Right cardiac atrium (tissue), 5 donors: Measurements from ENCODE around the gene TRPC3. TPM values are rescaled to one million over a fixed set of nuclear protein-coding genes. Genes with fewer than 3 reads are reported as not detected.

Experiments
- ATAC-seq, 2 donors: fragments of 200-7000 bp; cut with Tn5 transposase; one replicate each; pipeline versions ENCODE4 v1.8.0 to v1.9.1; 2020; ENCODE audit warnings: moderate library complexity in 2 of 2, mild to moderate bottlenecking in 1 of 2
- DNase-seq, 3 donors: peaks; one replicate each; pipeline ENCODE4 v3.0.0-alpha.2; 2020
- H3K27ac ChIP-seq: one replicate; pipeline ENCODE4 v1.5.1; 2013; ENCODE audit warnings: mild to moderate bottlenecking, low read length, control low read depth, moderate library complexity
- H3K27me3 ChIP-seq: one replicate; pipeline ENCODE4 v1.6.1; 2013; ENCODE audit not compliant: control insufficient read depth, insufficient read depth
- H3K4me1 ChIP-seq: one replicate; pipeline ENCODE4 v1.6.1; 2013; ENCODE audit warnings: low read length; ENCODE audit not compliant: control insufficient read depth, insufficient read depth
- H3K4me3 ChIP-seq: one replicate; pipeline ENCODE4 v1.5.1; 2013; ENCODE audit warnings: low read length, control low read depth
- H3K9me3 ChIP-seq: one replicate; pipeline ENCODE4 v1.6.1; 2013; ENCODE audit warnings: low read length; ENCODE audit not compliant: control insufficient read depth
- WGBS: extraction: QIAGEN DNeasy Blood & Tissue Kit; methylation state at CpG from one replicate; pipeline ENCODE4 v1.1.7; 2013; 5-methylcytosine and 5-hydroxymethylcytosine counted together
- intact Hi-C, 4 donors: fragments of 100-400 bp; cut with DNase I; formaldehyde crosslinking; loops; one replicate each; pipeline versions ENCODE4 v1.11.0 to v1.14.0; 2022 to 2023
- polyA plus RNA-seq: library from polyadenylated mRNA; stranded (reverse); fragments of 200-250 nt; gene quantifications from one replicate; pipeline ENCODE4 v1.2.3, GENCODE V29; 2013
- total RNA-seq, 4 donors: library from RNA; stranded (reverse); fragmentation: NEBNext Ultra II Directional; extraction: Animal tissue kit (Norgen Biotek cat#: 25700); gene quantifications; one replicate each; pipeline ENCODE4 v1.2.1, GENCODE V29; 2021
- donor health status: healthy with polysubstance abuse.
- donor health status: DM: no; HTN: yes; CAD: no.
- donor health status: DM: no; HTN: no; CAD: no.
- donor health status: DM: no; HTN: yes; CAD: no; lungs with severe emphysema.
- donor health status: DM: yes; HTN: yes; CAD: no.

The TRPC3 gene
- total and polyA plus RNA-seq, 5 donors = 0.09 to 0.34 (median 0.20) TPM

DNA sequence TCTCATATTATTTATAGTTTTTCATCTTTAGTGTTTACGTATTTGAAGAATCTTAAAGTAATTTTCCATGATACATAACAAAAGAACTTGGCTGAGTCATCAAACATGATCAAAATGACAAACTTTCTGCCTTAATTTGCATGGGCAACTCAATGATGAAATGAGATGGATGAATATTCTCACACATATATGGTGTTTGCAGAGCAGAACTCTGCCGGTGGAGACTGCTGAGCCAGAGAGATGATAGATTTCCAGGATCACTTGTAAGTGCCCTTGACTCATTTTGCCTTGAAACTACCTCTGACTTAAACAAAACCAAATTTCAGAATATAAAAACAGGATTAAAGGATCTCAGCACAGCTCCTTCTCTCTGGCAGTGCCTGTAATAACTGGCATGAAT lies 38.2 kb downstream of the TRPC3 start:
- Histone ChIP-seq H3K4me3 (no peak overlapping the region), H3K27me3 (no peaks in the 10 kb centered on the region), H3K27ac (no peak overlapping the region), H3K9me3 (no peaks in the 10 kb centered on the region), H3K4me1 (no peaks in the 10 kb centered on the region)
- DNase-seq (no peak), ATAC-seq (no peak)
- intact Hi-C loops = no loop called here
- 87% methylated on average over 2 of the region's 2 CpGs for WGBS

DNA sequence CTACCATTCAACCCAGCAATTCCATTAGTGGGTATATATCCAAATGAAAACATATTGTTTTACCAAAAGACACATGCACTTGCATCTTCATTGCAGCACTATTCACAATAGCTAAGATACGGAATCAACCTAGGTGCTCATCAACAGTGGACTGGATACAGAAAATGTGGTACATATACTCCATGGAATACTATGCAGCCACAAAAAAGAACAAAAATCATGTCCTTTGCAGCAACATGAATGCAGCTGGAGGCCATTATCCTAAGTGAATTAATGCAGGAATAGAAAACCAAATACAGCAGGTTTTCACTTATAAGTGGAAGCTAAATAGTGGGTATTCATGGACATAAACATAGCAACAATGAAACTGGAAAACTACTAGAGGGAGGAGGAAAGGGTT lies 43.5 kb downstream of the TRPC3 start:
- DNase-seq (no peak), ATAC-seq (no peak)
- H3K27ac ChIP-seq = no peak overlapping the region
- no peaks in the 10 kb centered on the region for H3K4me1 ChIP-seq
- WGBS = 99% methylated on average over 1 of the region's 1 CpG
- no peak overlapping the region for H3K4me3 ChIP-seq
- H3K27me3 ChIP-seq = no peaks in the 10 kb centered on the region
- intact Hi-C loops = loop anchor here in 1 of 4 donors (10.0 kb wide), 1 partner anchor 666 kb away; no protein-coding TSS in a partner anchor
- no peaks in the 10 kb centered on the region for H3K9me3 ChIP-seq

DNA sequence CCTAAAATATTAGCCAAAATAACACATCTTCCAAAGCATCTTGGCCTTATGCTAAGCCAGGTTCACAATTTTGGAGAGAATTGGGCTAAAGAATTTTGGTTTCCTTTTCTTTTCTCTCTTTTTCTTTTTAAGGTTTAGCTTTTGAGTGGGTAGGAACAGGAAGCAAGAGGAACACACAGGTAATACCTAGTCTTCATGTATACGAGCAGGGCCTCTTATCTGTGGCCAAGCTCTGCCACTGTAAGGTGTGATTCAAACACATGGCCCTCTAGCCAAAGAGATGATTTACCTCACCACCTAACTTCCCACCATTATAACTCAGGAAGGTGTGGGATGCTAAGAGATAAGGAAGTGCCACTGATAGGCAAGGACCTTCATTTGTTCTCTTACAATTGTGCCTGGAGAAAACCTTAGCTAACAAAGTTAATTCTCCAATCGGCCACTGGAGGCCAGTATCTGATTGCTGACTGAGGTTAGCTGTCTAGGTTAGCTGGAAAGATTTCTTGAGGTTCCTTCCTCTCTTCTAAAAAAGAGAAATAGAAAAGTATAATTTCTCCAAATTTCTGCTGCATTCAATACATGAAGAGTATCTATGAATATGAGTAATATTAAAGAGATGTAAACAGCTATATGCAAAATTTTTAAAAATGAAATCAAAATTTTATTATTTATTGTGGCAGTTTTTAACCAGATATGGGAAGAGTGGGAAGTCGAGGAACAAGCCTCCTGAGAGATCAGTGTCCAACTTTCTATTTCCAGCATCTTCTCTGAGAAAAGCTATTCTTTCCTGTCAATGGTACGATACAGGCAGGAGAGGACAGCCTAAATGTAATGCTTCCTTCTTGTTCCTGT lies 51.5 kb downstream of the TRPC3 start:
- no peaks in the 10 kb centered on the region for H3K4me1 ChIP-seq
- no peak overlapping the region for H3K4me3 ChIP-seq
- H3K27me3 ChIP-seq = no peaks in the 10 kb centered on the region
- DNase-seq (no peak), ATAC-seq (peak; percentile 52 to 70)
- intact Hi-C loops = loop anchor here in 1 of 4 donors (10.0 kb wide), 1 partner anchor 674 kb away; no protein-coding TSS in a partner anchor
- 58% methylated on average over 4 of the region's 4 CpGs for WGBS
- no peaks in the 10 kb centered on the region for H3K9me3 ChIP-seq
- H3K27ac ChIP-seq = no peak overlapping the region

- Histone ChIP-seq H3K4me1 (no peaks in the 10 kb centered on the region), H3K9me3 (no peaks in the 10 kb centered on the region), H3K27ac (no peak overlapping the region), H3K4me3 (no peak overlapping the region), H3K27me3 (no peaks in the 10 kb centered on the region)
- intact Hi-C loops = no loop called here
- WGBS = 45% methylated on average over 6 of the region's 6 CpGs
- DNase-seq (no peak), ATAC-seq (no peak)
Observed at GRCh38 chr4:121898150-121898549, 53.7 kb downstream of the TRPC3 start.

GRCh38 chr4:121888134-121888533 lies 63.7 kb downstream of the TRPC3 start:
- intact Hi-C loops = no loop called here
- 95% methylated on average over 1 of the region's 1 CpG for WGBS
- Histone ChIP-seq H3K27ac (no peak overlapping the region), H3K9me3 (no peaks in the 10 kb centered on the region), H3K4me1 (no peaks in the 10 kb centered on the region), H3K27me3 (no peaks in the 10 kb centered on the region), H3K4me3 (no peak overlapping the region)
- DNase-seq = no peak
- ATAC-seq = no peak

DNA sequence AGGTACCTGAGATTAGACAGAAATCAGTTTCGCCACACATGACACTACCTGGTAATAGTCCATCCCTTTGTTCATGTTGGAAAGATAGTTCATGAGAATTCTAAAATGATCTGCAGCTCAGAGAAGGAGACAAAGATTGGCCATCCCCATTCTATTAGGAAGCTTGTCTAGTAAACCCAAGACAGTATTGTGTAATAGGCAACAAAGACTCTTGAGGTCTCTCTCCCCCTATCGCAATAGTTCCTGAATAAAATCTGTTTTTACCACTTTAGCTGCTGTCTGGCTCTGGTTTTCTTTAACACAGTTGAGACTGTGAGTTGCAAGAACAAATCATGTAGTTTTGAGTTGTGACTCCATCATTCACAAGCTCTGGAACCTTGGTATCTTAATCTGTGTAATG lies 66.7 kb downstream of the TRPC3 start:
- intact Hi-C loops = no loop called here

DNA sequence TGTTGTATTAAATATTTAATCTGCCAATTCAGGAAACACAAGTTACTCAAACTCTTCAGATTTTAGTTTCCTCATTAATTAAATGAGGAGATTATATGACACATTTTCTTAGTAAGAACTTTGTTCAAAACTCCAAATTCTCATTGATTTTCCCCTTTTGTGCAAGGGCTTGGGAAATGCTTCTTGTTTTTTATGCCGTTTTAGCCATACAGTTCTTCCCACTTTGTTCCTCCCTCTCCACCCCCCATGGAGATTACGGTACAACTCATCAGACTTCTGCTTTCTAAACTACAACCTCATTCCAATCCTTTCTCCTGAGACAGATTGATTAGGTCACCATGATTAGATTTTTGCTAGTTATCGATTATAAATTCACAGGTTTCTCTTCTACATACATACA lies 70.7 kb downstream of the TRPC3 start:
- ATAC-seq = no peak
- Histone ChIP-seq H3K4me1 (no peaks in the 10 kb centered on the region), H3K9me3 (no peaks in the 10 kb centered on the region), H3K27me3 (no peaks in the 10 kb centered on the region), H3K4me3 (no peak overlapping the region), H3K27ac (no peak overlapping the region)
- no peak for DNase-seq
- 76% methylated on average over 3 of the region's 3 CpGs for WGBS
- intact Hi-C loops = no loop called here

More for the DNA sequence above, 66.7 kb downstream of the TRPC3 start:
- Histone ChIP-seq H3K4me3 (no peak overlapping the region), H3K4me1 (no peaks in the 10 kb centered on the region), H3K27me3 (no peaks in the 10 kb centered on the region), H3K9me3 (no peaks in the 10 kb centered on the region), H3K27ac (no peak overlapping the region)
- 90% methylated on average over 2 of the region's 2 CpGs for WGBS
- no peak for ATAC-seq
- no peak for DNase-seq

DNA sequence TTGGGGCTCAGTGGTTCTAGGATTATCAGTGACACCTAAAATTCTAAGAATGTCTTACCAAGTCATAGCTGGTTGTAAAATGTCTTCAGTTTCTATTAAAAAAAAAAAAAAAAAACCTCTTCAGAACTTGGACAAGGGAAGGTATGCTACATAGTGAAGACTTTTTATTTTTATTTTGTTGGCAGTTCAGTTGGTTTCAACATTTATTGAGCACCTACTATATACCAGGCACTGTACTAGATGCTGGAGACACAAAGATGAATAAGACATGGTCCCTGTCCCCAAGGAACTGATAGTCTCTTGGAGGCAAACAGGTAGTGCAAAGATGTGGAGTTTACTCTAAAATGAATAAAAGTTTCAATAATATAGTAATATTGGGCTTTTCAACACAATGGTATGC lies 72.7 kb downstream of the TRPC3 start:
- Histone ChIP-seq H3K4me3 (no peak overlapping the region), H3K27me3 (no peaks in the 10 kb centered on the region), H3K9me3 (no peaks in the 10 kb centered on the region), H3K4me1 (no peaks in the 10 kb centered on the region), H3K27ac (no peak overlapping the region)
- ATAC-seq = no peak
- intact Hi-C loops = no loop called here
- DNase-seq = no peak

DNA sequence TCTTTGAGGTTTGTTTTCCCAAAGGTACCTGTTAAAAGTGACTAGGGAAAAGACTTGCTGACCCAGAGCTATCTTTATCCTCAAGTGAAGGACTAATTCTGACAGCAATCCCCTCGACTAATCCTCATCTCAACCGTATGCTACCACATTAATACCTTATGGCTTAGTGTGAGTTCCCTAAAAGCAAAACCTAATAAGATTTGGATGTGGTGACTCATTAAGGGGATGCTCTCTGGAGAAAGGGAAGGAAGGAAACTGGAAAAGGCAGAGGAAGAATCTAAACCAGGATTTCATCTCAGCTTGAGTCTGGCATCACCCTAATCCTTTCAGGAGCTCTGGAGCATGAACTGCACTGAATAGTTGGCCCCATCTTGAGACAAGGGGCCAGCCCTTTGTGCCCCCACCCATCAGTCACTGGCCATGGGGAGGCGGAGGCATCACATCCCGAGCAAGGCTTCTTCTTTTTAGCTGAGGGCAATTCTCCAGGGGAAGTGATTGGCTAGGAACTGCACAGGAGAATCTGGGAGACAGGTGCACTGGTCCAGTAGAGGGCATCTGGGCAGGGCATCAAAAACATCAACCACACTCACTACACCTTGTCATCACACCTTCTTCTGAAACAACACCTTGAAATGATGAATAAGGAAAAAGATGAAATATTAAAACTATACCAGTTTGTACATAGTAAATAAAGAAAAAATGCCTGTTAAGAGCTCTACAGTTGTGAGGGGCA lies 74.7 kb downstream of the TRPC3 start:
- WGBS = 65% methylated on average over 4 of the region's 4 CpGs
- DNase-seq = no peak
- H3K27me3 ChIP-seq = no peaks in the 10 kb centered on the region
- H3K9me3 ChIP-seq = no peaks in the 10 kb centered on the region
- no peak overlapping the region for H3K4me3 ChIP-seq
- intact Hi-C loops = no loop called here
- H3K4me1 ChIP-seq = no peaks in the 10 kb centered on the region
- no peak for ATAC-seq
- no peak overlapping the region for H3K27ac ChIP-seq

GRCh38 chr4:121876070-121876469 lies 75.8 kb downstream of the TRPC3 start:
- DNase-seq (no peak), ATAC-seq (no peak)
- Histone ChIP-seq H3K9me3 (no peaks in the 10 kb centered on the region), H3K4me1 (no peaks in the 10 kb centered on the region), H3K27ac (no peak overlapping the region), H3K4me3 (no peak overlapping the region), H3K27me3 (no peaks in the 10 kb centered on the region)
- 94% methylated on average over 6 of the region's 6 CpGs for WGBS
- intact Hi-C loops = no loop called here

DNA sequence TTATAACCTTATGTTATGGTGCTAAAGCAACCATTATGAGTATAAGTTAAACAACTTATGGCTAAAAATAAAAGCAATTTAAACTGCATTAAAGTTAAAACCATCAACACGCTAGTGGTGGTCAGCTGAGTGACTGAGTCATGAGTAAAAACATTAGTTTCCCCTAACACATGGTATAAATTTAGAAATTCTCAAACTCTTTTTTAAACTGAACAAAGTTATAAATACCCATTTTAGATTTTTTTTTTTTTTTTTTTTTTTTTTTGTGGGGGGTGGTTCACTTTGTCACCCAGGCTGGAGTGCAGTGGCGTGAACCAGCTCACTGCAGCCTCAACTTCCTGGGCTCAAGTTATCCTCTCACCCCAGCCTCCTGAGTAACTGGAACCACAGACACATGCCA lies 76.2 kb downstream of the TRPC3 start:
- H3K27ac ChIP-seq = no peak overlapping the region
- DNase-seq = no peak
- no peaks in the 10 kb centered on the region for H3K4me1 ChIP-seq
- no peak overlapping the region for H3K4me3 ChIP-seq
- no peaks in the 10 kb centered on the region for H3K27me3 ChIP-seq
- 72% methylated on average over 2 of the region's 2 CpGs for WGBS
- intact Hi-C loops = no loop called here
- no peak for ATAC-seq
- H3K9me3 ChIP-seq = no peaks in the 10 kb centered on the region
